ENCODE measurements around the gene ZPLD1.

DNA sequence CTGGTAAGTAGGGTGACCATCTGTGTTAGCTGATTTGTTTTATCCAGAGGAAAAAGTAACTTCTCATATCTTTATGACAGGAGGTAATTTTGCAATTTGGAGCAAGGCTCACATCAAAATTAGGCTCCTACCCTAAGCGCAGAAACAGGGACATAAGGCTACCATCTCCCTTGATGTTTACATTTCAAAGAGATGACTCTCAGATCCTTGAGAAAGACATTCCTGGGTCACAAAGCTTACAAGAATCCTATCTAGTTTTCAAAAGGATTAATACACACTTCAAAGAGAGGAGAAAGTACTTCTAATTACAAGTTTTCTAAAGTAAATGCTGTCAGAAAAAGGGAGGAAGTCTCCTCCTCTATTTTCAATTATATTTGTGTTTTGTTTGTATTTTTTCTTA lies 7.0 kb downstream of the ZPLD1 start:
- TF ChIP-seq, protein P1, sequence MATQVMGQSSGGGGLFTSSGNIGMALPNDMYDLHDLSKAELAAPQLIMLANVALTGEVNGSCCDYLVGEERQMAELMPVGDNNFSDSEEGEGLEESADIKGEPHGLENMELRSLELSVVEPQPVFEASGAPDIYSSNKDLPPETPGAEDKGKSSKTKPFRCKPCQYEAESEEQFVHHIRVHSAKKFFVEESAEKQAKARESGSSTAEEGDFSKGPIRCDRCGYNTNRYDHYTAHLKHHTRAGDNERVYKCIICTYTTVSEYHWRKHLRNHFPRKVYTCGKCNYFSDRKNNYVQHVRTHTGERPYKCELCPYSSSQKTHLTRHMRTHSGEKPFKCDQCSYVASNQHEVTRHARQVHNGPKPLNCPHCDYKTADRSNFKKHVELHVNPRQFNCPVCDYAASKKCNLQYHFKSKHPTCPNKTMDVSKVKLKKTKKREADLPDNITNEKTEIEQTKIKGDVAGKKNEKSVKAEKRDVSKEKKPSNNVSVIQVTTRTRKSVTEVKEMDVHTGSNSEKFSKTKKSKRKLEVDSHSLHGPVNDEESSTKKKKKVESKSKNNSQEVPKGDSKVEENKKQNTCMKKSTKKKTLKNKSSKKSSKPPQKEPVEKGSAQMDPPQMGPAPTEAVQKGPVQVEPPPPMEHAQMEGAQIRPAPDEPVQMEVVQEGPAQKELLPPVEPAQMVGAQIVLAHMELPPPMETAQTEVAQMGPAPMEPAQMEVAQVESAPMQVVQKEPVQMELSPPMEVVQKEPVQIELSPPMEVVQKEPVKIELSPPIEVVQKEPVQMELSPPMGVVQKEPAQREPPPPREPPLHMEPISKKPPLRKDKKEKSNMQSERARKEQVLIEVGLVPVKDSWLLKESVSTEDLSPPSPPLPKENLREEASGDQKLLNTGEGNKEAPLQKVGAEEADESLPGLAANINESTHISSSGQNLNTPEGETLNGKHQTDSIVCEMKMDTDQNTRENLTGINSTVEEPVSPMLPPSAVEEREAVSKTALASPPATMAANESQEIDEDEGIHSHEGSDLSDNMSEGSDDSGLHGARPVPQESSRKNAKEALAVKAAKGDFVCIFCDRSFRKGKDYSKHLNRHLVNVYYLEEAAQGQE (IDR thresholded peaks at IDR 0.05; ENCODE audit: insufficient read depth in 1 of 2, low read depth in 2 of 2, low read length in 2 of 2) = no peak
- TF ChIP-seq POLR2AphosphoS5 (IDR thresholded peaks at IDR 0.05; ENCODE audit: low read depth, low read length) (no peak), TAF1 (IDR thresholded peaks at IDR 0.05; ENCODE audit: borderline replicate concordance, insufficient read depth, low read length) (no peak), FOXP2 (optimal IDR thresholded peaks at IDR 0.05; ENCODE audit: borderline replicate concordance, extremely low read depth, extremely low read length, insufficient read depth) (no peak)

Measured in PFSK-1 (cell line).